RWPE1 (cell line): ENCODE results near the gene C1orf53.
A peak's percentile ranks its signal among the peaks of the same experiment; 100 is the strongest.

Source experiments
- CTCF ChIA-PET: fragments of 350-600 bp; sonication (Branson Sonifier 250); formaldehyde crosslinking; extraction: SDS; loops from one replicate; lab custom pipeline; 2021; lab: Yijun Ruan, JAX
- POLR2A ChIA-PET: fragments of 400-600 bp; formaldehyde crosslinking; extraction: SDS; loops from one replicate; lab custom pipeline; 2020; ENCODE audit warnings: antibody characterized with exemption; ENCODE audit not compliant: low non-redundant PET; lab: Yijun Ruan, JAX
- DNase-seq: peaks from one replicate; pipeline ENCODE4 v3.0.0; 2012; ENCODE audit warnings: low spot score
- H3K27ac ChIP-seq: fragments of 450-650 bp; 2 replicates; pipeline ENCODE4 v1.5.1; 2017
- TF ChIP-seq, protein P1 (sequence below): fragments of 450-650 bp; conservative IDR thresholded peaks from 2 replicates; pipeline ENCODE4 v1.5.1; 2017; ENCODE audit warnings: low read depth, mild to moderate bottlenecking

C1orf53 gene

DNA sequence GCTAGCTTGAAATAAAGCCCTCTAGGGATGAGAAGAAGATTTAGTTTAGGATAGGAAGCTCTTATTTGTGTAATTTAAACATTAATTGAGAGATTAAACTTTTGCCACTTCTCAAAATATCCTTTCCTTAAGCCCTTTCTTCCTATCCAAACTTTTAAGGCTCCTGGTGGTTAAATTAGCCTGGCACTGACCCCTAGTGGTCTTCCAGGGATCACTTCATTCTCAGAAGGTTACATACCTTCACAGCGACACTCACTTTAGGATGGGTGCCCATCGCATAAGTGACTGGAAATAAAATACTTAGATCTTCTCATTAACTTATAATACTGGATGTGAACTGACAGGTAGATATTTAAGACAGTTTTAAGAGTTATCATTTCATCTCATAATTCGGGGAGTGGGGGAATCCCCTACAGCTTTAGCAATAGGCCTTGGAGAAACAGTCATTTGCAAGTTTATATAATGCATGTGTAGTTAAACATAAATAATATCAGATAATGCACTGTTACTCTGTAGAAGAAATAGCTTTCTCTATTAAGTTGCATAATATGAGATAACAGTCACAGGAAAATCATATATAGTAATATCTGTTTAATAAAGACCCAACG is 22.2 kb downstream of the C1orf53 start:
- DNase-seq, result peak; percentile 82
- TF ChIP-seq, protein P1, sequence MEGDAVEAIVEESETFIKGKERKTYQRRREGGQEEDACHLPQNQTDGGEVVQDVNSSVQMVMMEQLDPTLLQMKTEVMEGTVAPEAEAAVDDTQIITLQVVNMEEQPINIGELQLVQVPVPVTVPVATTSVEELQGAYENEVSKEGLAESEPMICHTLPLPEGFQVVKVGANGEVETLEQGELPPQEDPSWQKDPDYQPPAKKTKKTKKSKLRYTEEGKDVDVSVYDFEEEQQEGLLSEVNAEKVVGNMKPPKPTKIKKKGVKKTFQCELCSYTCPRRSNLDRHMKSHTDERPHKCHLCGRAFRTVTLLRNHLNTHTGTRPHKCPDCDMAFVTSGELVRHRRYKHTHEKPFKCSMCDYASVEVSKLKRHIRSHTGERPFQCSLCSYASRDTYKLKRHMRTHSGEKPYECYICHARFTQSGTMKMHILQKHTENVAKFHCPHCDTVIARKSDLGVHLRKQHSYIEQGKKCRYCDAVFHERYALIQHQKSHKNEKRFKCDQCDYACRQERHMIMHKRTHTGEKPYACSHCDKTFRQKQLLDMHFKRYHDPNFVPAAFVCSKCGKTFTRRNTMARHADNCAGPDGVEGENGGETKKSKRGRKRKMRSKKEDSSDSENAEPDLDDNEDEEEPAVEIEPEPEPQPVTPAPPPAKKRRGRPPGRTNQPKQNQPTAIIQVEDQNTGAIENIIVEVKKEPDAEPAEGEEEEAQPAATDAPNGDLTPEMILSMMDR, result peak; percentile 77
- no peak overlapping the region for H3K27ac ChIP-seq
- ChIA-PET POLR2A (no interaction called here), CTCF (interaction anchor here (0.5 to 1.6 kb wide), 26 partner anchors 9 to 585 kb away, joined by 3 to 9 read pairs (median 4); no protein-coding TSS in a partner anchor)

DNA sequence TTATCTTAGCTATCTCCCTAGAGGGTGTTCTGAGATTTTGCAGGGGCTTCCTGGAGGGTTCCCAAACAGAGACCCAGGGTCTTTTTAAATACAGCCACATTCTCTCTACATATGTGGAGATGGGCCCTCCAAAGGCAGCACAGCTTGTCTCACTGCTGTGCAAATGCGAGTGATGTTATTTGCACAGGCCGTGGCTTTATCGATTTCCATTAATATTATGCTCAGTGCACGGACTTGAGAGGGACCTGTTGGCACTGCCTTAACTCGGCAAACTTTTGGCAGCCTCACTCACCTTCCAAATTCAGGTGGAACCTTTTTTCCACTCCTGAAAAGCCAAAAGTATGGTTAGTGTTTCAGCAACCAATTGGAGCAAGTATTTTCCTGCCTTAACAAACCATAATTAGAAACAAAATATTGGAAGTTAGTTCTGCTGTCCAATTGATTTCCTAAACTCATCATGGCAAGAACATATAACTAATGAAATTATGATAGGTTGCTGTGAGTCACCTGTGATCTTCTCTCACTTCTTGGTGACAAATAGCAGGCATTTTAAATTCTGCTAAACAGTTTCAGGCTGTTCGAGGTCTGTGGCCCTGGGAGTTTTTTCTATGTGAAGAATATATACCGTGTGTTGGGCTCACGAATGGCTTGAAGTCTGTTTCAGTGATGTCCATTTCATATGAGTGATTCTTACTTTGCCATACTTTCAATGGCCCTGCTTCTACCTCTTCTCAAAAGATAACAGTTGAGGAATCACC is 25.7 kb downstream of the C1orf53 start:
- CTCF ChIA-PET, result interaction anchor here (0.6 to 2.2 kb wide), 7 partner anchors 10 to 479 kb away, joined by 3 to 16 read pairs (median 4); no protein-coding TSS in a partner anchor
- TF ChIP-seq, protein P1, result no peak
- DNase-seq, result no peak
- POLR2A ChIA-PET, result no interaction called here
- no peak overlapping the region for H3K27ac ChIP-seq

DNA sequence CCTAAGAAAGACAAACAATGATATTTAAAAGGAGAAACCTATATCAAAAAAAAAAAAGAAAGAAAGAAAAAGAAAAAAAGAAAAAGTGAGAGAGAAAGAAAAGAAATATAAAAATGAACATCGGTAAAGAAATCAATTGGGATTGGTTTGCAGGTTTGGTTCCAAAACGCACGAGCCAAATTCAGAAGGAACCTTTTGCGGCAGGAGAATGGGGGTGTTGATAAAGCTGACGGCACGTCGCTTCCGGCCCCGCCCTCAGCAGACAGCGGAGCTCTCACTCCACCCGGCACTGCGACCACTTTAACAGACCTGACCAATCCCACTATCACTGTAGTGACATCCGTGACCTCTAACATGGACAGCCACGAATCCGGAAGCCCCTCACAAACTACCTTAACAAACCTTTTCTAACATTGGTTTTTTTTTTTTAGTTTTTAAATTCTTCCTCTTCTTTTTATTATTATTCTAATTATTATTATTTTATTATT is 26.5 kb downstream of the C1orf53 start:
- DNase-seq, result no peak
- H3K27ac ChIP-seq, result no peak overlapping the region
- TF ChIP-seq, protein P1, result no peak
- POLR2A ChIA-PET, result no interaction called here
- CTCF ChIA-PET, result interaction anchor here (0.8 to 2.7 kb wide), 3 partner anchors 14 to 314 kb away, joined by 3 to 8 read pairs (median 3); no protein-coding TSS in a partner anchor

DNA sequence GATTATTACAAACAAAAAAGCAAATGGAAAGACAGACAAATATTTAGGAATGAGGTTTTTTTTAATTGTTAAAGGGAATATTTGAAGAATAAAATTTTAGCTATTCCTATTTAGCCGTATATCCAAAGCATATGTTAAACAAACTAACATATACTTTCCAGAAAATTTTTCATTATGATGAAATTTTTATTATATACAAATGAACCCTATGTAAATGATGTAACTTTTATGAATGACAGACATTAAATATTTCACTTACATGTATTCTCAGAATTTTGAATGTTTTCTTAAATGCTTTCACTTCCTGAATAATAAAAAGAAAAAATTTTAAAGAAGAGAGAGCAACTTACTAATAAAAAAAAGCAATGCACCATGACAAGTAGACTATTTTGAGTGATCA is 30.6 kb downstream of the C1orf53 start:
- H3K27ac ChIP-seq, result no peak overlapping the region
- CTCF ChIA-PET, result interaction anchor here (1.0 to 1.7 kb wide), 3 partner anchors 9 to 18 kb away, joined by 4 to 5 read pairs (median 5); no protein-coding TSS in a partner anchor
- TF ChIP-seq, protein P1, result no peak
- no peak for DNase-seq
- POLR2A ChIA-PET, result no interaction called here

DNA sequence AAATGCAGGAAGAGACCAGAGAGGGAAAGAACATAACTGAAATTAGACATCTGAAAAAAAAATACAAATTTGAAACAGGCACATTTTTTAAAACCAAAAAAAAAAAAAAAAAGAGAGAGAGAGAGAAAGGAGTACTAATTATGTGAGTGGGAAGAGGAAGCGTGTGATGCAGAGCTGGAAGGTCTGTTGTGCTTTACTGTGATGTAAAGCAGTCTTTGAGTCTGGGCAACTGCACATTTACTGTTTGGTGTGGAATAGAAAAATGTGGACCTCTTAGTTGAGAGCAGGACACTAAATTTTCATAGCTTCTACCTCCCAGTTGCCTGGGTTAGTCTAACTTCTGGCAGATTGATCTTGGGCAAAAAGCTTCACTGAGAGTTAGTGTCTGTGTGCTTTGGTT is 31.2 kb downstream of the C1orf53 start:
- no peak overlapping the region for H3K27ac ChIP-seq
- ChIA-PET POLR2A (no interaction called here), CTCF (interaction anchor here (0.6 to 1.7 kb wide), 4 partner anchors 10 to 1675 kb away, joined by 3 to 5 read pairs (median 4); no protein-coding TSS in a partner anchor)
- DNase-seq, result no peak
- TF ChIP-seq, protein P1, result no peak

DNA sequence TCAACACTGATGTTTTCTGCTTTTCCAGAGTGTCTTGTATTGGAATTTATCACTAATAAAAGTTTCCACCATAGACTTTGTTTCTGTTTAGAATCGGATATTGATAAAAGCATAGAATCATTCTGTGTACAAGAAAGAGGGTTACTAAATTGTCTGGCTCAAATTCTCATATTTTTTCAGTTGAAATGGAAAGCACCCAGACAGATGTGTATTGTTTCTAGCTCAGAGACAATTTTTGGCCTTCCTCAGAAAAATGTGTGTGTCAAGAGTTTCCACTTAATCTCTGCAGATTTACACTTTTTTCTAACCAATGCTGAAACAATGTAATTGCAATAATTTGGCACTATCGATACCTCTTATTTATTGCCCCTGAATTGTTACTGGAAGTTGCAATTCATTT is 35.0 kb downstream of the C1orf53 start:
- H3K27ac ChIP-seq, result no peak overlapping the region
- DNase-seq, result no peak
- TF ChIP-seq, protein P1, result no peak
- ChIA-PET CTCF (no interaction called here), POLR2A (no interaction called here)
